Mononuclear cell (primary cell): ENCODE results near the gene DEAF1. TPM values are rescaled to one million over a fixed set of nuclear protein-coding genes. Genes with fewer than 3 reads are reported as not detected.
A peak's percentile ranks its signal among the peaks of the same experiment; 100 is the strongest.

Experiments used
- H3K27me3 ChIP-seq: 2 replicates; pipeline ENCODE4 v1.6.0; 2011; ENCODE audit warnings: low read length, control low read depth; ENCODE audit not compliant: insufficient read depth
- H3K4me1 ChIP-seq: 2 replicates; pipeline ENCODE4 v1.5.1; 2011; ENCODE audit warnings: mild to moderate bottlenecking, low read length, control low read depth; ENCODE audit not compliant: insufficient read depth
- H3K4me3 ChIP-seq: 2 replicates; pipeline ENCODE4 v1.5.1; 2011; ENCODE audit warnings: mild to moderate bottlenecking, low read length, moderate library complexity
- H3K9me3 ChIP-seq: 2 replicates; pipeline ENCODE4 v1.5.1; 2011; ENCODE audit warnings: low read depth, mild to moderate bottlenecking, control low read depth, low read length
- total RNA-seq: library from RNA; depleted of rRNA; stranded (reverse); fragments of >200 nt; gene quantifications from one replicate; pipeline ENCODE4 v1.2.3, GENCODE V29; 2012

Gene DEAF1
- total RNA-seq, 1 donor: 30.7 TPM

DNA sequence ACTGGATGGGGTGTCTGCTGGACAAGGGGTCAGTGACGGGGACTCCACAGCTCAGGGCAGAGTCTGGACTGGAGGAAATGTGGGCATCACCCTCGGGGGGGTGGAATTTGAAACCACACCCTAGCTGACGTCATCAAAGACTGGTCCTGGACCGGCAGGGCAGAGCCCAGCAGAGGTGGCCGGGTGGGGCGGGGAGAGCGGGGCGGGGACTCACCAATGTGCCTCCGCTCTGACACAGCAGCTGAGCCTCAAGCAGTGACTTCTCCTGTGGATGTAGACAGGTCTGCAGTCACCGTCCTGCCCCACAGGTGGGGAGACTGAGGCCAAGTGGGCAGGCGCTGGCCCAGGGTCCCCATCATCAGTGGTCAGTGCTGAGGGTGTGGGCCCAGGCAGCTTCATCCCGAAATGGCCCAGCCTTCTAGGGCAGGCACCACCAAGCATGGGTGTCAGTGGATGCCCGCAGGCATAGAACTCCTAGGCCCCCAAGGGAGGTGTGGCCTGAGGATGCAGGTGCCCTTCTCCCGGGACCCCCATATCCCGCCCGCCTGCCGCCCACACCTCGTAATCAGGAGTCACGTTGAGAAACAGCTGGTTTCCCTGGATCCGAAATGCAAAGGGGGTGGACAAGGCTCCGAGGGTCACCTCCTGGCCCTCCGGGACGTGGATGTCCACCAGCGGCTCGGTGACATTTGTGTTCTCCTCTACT is 70.9 kb downstream of the DEAF1 start:
- no peaks in the 10 kb centered on the region for H3K9me3 ChIP-seq
- peaks cover 4% of the 10 kb centered on the region for H3K27me3 ChIP-seq
- no peak overlapping the region for H3K4me3 ChIP-seq
- H3K4me1 ChIP-seq: peaks cover 7% of the 10 kb centered on the region

DNA sequence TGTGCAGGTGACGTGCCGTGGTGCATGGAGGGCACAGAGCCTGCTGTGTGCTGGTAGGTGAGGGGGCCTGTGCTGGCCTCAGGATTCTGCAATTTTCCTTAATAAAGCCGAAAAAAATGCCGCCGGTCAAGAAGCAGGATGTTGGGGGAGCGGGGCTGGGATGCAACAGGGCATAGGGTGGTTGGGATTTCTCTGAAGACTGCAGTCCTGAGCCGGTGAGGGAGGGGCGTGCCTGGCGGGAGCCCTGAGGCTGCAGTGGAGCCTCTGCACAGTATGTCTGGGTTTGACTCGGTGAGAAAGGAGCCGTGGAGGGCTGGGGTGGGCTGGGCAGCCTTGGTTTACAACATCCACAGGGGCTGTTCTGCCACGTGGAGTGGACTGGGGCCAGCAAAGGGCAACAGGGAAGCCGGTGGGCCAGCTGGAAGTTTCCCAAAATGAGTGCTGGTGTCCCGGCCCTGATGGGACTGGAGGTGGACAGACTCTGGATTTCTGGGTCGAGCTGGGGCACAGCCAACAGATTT is 71.6 kb downstream of the DEAF1 start:
- no peaks in the 10 kb centered on the region for H3K4me1 ChIP-seq
- H3K27me3 ChIP-seq: peaks cover 4% of the 10 kb centered on the region
- no peak overlapping the region for H3K4me3 ChIP-seq
- no peaks in the 10 kb centered on the region for H3K9me3 ChIP-seq

GRCh38 chr11:621838-622237 is 73.2 kb downstream of the DEAF1 start:
- H3K4me1 ChIP-seq: peaks cover 4% of the 10 kb centered on the region
- no peaks in the 10 kb centered on the region for H3K27me3 ChIP-seq
- H3K4me3 ChIP-seq: no peak overlapping the region
- no peaks in the 10 kb centered on the region for H3K9me3 ChIP-seq

- H3K27me3 ChIP-seq: no peaks in the 10 kb centered on the region
- H3K4me3 ChIP-seq: no peak overlapping the region
- H3K4me1 ChIP-seq: peaks cover 10% of the 10 kb centered on the region
- no peaks in the 10 kb centered on the region for H3K9me3 ChIP-seq
These were observed 73.8 kb downstream of the DEAF1 start for GRCh38 chr11:620935-621814.

DNA sequence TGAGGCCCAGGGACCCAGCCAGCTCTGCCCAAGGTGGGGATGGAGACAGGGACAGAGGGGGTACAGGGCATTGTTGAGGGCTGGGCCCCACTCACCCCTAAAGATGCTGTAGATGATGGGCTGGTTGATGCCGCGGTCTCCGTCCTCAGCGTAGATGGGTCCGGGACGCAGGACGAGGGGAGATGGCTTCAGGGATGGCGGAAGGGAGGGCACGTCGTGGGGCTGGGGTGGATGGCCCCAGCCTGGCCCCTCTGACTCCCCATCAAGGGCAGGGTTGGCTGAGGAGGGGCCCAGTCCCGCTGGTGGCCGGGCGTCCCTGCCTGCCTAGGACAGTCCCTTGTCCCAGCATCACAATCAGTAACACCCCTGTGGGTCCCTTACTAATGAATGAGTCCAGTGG is 74.8 kb downstream of the DEAF1 start:
- H3K4me1 ChIP-seq: peaks cover 13% of the 10 kb centered on the region
- no peaks in the 10 kb centered on the region for H3K9me3 ChIP-seq
- H3K4me3 ChIP-seq: no peak overlapping the region
- no peaks in the 10 kb centered on the region for H3K27me3 ChIP-seq

- Histone ChIP-seq H3K27me3 (no peaks in the 10 kb centered on the region), H3K9me3 (no peaks in the 10 kb centered on the region), H3K4me3 (no peak overlapping the region), H3K4me1 (peaks cover 18% of the 10 kb centered on the region)
These were observed 75.4 kb downstream of the DEAF1 start for GRCh38 chr11:619628-620050.

- Histone ChIP-seq H3K9me3 (no peaks in the 10 kb centered on the region), H3K4me1 (peaks cover 24% of the 10 kb centered on the region), H3K4me3 (no peak overlapping the region), H3K27me3 (no peaks in the 10 kb centered on the region)
These were observed 76.0 kb downstream of the DEAF1 start for GRCh38 chr11:618856-619627.

GRCh38 chr11:617912-618682 is 76.9 kb downstream of the DEAF1 start:
- Histone ChIP-seq H3K4me1 (peaks cover 31% of the 10 kb centered on the region), H3K27me3 (no peaks in the 10 kb centered on the region), H3K9me3 (no peaks in the 10 kb centered on the region), H3K4me3 (no peak overlapping the region)

GRCh38 chr11:617199-617911 is 77.7 kb downstream of the DEAF1 start:
- H3K9me3 ChIP-seq: no peaks in the 10 kb centered on the region
- H3K4me1 ChIP-seq: peaks cover 34% of the 10 kb centered on the region
- H3K4me3 ChIP-seq: no peak overlapping the region
- no peaks in the 10 kb centered on the region for H3K27me3 ChIP-seq

DNA sequence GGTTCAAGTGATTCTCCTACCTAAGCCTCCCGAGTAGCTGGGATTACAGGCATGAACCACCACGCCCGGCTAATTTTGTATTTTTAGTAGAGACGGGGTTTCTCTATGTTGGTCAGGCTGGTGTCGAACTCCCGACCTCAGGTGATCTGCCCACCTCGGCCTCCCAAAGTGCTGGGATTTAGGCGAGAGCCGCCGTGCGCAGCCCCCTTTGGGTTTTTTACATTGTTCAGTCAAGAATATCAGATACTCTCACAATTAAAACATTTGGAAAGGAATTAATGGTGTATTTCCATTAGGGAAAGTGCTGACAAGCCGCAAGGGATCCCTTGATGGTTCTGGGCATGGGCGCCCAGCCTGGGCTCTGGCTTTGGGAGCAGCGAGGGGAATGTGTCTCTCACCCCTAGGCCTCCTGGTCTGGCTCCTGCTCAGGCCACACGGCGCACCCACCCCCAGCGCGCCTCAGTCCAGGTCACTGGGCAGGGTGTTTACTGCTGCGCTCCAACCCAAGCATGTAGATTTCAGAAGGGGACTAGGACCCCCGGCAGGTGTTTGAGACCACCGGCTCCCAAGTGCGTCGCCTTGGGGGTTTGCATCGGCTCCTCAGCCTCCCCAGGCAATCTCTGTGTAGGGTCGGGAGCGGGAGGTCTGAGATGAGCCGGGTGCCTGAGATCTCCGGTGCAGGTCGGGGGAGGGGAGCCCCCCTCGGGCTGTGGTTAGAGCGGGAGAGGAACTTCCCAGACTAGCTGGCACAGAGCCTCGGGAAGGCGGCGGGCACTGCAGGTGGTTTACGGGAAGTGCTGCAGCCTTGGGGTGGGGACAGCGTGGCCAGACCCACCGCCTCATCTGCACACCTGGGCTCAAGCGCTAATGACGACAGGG is 78.5 kb downstream of the DEAF1 start:
- H3K9me3 ChIP-seq: no peaks in the 10 kb centered on the region
- H3K4me1 ChIP-seq: peaks cover 34% of the 10 kb centered on the region
- H3K27me3 ChIP-seq: no peaks in the 10 kb centered on the region
- peak overlapping the region; percentile 87 for H3K4me3 ChIP-seq

DNA sequence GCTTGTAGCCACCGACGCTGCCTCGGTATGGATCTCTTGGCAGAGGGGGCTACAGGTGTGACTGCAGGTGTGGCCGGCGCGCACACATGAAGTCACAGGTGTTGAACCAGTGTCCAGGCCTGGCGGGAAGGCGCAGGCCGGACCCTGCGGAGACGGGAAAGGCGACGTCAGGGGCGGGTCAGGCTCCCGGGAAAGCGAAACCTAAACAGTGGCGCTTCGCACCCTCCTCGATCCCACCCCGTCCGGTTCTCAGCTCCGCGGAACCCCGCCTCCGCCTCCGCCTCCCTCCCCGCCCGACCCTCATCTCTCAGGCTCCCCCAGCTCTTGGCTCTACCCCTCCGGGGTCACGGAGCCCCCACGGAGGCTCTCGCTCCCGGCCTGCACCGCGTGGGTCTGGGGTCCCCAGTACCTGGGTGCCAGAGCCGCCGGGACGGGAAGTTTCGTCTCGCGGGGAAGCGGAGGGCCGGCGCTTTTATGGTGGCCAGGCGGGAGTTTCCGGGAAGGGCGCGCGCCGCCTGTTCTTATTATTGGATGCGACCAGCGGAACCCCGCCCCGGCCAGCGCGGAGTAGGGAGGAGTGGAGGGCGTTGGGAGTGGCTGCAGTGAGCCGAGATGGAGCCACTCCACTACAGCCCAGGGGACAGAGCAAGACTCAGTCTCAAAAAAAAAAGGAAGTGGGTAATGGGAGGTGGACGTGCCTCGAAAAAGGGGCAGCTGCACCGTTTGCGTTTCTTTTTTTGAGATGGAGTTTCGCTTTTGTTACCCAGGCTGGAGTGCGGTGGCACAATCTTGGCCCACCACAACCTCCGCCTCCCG is 79.3 kb downstream of the DEAF1 start, which contains the start of gene IRF7:
TSS of gene IRF7 (minus strand) at position 447 of the 816 bp plus-strand sequence. CDS start 586 bp downstream, outside the sequence.
- H3K4me3 ChIP-seq: peak within 1 kb of the TSS; percentile 87
- H3K9me3 ChIP-seq: no peaks in the 10 kb centered on the region
- H3K4me1 ChIP-seq: peaks cover 34% of the 10 kb centered on the region
- H3K27me3 ChIP-seq: no peaks in the 10 kb centered on the region
